Endothelial cell of umbilical vein (primary cell): ENCODE measurements around the gene MBTPS1.

Experiments used
- CTCF ChIP-seq, 2 donors: IDR thresholded peaks; 1 replicate in 1 of 2; 2 replicates in 1 of 2; pipeline ENCODE4 v1.5.1; 2011; ENCODE audit warnings: low read length in 2 of 2, mild to moderate bottlenecking in 2 of 2, moderate library complexity in 2 of 2, control low read depth in 1 of 2, inconsistent platforms in 1 of 2, low read depth in 1 of 2; ENCODE audit not compliant: insufficient read depth in 1 of 2; ENCODE audit errors: extremely low read depth in 1 of 2
- POLR2A ChIP-seq: IDR thresholded peaks from 2 replicates; pipeline ENCODE4 v1.6.1; 2012; ENCODE audit warnings: low read depth, mild to moderate bottlenecking, control low read depth, low read length
- POLR2AphosphoS5 ChIP-seq: IDR thresholded peaks from 2 replicates; pipeline ENCODE4 v1.6.1; 2012; ENCODE audit warnings: low read depth, mild to moderate bottlenecking, control low read depth, low read length, moderate library complexity; ENCODE audit not compliant: insufficient read depth

GRCh38 chr16:84013787-84014569, 102.8 kb downstream of the MBTPS1 start:
- no peak for TF ChIP-seq CTCF (IDR thresholded peaks at IDR 0.05; ENCODE audit: extremely low read depth in 1 of 2, insufficient read depth in 1 of 2, low read depth in 1 of 2, low read length in 2 of 2)
- TF ChIP-seq POLR2AphosphoS5: no peak
- TF ChIP-seq POLR2A: no peak
